Stimulated activated CD8-positive, alpha-beta memory T cell treated with anti-CD3 and anti-CD28 coated beads, Interleukin-12 subunit alpha, Interleukin-12 subunit beta, amount 100 ng/mL, for 24 hours (primary cell): ENCODE data around the gene FILIP1.

Experiments
- DNase-seq: peaks from one replicate; pipeline ENCODE4 v3.0.0-alpha.2; 2020; ENCODE audit errors: extremely low read depth

The FILIP1 gene

DNA sequence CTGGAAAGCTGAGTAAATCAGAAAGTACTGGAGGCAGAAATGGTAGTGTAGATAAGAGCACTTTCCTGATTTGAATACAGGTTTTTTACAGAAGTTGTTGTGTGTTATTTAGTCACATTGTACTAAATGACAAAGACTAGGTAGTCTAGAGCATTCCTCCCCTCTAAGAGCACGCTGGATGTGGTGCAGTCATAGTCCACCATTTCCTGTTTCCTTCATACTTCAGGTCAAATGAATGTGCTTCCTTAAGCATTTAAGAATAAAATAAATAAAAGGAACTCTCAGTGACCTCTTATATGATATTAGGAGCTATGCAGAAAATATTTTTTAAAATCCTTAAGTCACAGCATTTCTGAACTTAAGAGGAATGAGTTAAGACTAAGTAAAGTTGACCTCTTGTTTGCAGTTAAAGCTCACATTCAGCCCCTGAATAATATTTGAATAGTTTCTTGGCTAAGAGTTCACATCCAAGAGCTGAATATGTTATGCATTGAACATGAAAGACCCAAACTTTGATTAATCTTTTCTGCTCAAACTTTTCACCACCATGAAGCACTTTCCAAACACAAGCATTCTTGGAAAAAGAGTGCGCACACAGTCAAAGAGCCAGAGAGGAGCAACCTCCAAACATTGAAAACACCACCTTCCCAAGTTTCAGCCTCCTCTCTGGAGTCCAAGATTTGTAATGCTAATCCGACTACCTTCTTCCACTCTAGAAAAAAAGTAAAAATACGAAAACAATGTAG is 155.6 kb downstream of the FILIP1 start:
- DNase-seq: no peak

DNA sequence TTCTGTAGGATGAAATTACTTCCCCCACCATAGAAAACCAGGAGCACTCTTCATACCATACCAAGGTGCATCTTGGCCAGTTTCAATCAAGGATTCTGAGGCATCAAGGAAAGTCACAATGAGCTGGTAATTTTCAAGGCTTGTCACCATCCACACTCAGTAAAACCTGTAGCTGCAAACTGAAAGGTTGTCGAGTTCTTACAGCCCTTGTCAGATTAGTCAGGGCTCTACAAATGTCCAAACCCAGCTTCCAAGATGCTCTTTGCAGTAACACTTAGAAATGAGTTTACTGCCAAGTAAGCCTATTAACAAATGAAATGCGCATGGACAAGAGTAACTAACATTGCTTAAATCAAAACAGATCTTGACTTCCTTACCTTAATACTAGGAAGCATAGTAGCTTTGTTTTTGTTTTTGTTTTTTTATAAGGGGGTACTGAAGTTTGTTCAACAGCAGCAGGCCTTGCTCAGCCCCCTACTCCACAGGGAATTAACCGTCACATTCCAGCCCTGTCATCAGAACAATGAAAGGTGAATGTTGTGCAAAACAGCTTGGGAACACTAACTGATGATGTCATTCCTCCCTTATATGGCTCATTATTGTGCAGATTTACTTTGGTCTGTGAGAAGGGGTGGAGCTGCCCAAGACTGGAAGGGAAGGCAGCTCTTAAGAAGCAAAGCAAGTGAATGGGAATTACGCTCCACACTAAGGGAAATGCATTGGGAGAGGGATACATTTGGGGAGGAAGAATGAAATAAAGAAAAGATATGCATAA is 159.1 kb downstream of the FILIP1 start:
- no peak for DNase-seq

GRCh38 chr6:75333676-75334200 is 159.9 kb downstream of the FILIP1 start:
- no peak for DNase-seq

- DNase-seq: no peak
These were observed 162.4 kb downstream of the FILIP1 start for GRCh38 chr6:75331151-75331550.

GRCh38 chr6:75329703-75330102 is 163.9 kb downstream of the FILIP1 start:
- DNase-seq: no peak

- DNase-seq: no peak
These were observed 165.8 kb downstream of the FILIP1 start for GRCh38 chr6:75327807-75328206.

GRCh38 chr6:75326557-75327258 is 166.9 kb downstream of the FILIP1 start:
- DNase-seq: no peak

GRCh38 chr6:75318900-75319299 is 174.7 kb downstream of the FILIP1 start:
- DNase-seq: no peak

DNA sequence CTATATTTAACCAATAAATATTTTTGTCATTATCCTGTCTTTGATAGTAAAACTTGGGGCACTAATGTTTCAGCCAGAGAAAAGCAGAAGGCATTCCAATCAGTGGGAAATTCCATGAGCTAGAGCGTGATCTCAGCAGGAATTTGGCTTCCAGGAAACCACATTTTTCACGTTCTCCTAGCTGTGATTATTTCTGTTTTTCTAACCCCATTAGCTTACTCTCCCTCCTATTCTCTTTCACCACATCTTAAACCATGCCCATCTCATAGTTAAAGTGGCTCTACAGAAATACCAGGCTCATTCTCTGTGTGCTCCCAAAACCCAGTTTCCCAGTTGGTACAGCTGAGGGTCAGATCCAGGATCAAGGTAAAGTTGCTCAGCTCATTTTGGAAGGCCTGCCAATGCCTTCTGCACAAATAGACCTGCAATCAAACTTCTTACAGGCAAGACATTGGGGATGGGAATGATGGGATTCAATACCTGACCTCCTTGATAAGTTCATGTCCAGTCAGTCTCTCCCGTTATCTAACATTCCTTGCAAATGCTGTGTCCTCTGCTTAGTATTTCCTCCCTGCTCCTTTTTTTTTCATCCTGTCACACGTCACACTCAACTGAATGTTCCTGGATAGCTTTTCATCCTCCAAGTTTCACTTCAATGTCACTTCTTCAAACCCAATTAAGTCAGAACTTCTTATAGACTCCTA is 175.9 kb downstream of the FILIP1 start:
- DNase-seq: no peak

DNA sequence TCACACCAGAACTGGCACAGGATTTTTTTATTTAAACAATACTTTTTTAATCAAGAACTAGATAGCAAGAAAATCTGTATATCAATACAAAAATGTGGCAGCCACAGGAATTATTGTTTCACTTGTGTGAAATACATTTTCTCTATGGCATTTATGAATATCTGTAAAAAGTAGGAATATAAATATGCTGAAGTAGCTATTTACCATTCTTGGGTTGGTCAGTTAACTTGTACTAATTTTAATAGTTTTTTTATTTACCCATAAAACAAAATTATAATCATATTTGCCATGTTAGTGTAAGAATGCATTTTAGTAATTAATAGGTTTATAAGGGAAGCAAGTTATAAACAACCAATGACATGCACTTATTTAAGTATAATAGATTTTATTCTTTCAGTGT is 177.6 kb downstream of the FILIP1 start:
- no peak for DNase-seq

- no peak for DNase-seq
These were observed 185.2 kb downstream of the FILIP1 start for GRCh38 chr6:75308250-75308988.

GRCh38 chr6:75307364-75308004 is 186.1 kb downstream of the FILIP1 start:
- no peak for DNase-seq

- DNase-seq: no peak
These were observed 187.5 kb downstream of the FILIP1 start for GRCh38 chr6:75306064-75306463.

DNA sequence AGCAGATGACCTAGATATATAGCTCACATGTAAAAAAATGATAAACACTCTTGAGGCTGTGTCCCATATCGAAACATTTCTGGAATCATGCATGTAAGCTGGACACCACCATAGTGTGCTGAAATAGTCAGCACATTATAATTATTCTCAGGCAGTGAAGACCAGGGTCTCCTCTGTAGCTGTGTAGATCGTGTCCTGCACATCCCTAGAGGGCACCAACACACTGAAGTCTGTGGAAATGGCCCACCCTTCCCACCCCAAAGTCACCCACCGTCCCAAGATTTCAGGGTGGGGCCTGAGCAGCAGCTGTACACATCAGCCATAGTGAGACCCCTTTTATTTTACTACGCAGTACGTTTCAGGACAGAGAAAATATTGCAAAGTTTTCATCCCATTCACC is 188.0 kb downstream of the FILIP1 start:
- no peak for DNase-seq

GRCh38 chr6:75302280-75302679 is 191.3 kb downstream of the FILIP1 start:
- DNase-seq: no peak

- no peak for DNase-seq
These were observed 192.1 kb downstream of the FILIP1 start for GRCh38 chr6:75301537-75301936.

- DNase-seq: no peak
These were observed 192.5 kb downstream of the FILIP1 start for GRCh38 chr6:75301088-75301487.

DNA sequence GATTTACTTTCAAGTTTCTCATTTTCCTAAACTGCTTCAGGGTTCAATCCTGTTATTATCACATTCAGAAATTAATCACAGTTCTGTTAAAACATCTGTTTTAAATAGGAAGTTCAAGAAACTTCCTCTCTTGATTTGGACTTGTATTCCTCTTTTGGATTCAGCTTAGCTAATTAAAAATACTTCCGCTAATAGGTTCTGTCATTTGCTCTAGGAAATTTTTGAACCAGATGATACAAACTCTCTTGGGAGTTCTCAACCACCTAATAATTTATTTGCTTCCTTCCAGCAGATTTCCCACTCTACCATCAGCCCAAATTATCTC is 193.1 kb downstream of the FILIP1 start:
- no peak for DNase-seq

GRCh38 chr6:75299801-75300530 is 193.6 kb downstream of the FILIP1 start:
- DNase-seq: no peak
